HG03097 (cell line): ENCODE results near the gene ERAL1.
"Not testable (repeated sequence)": the region's sequence is repeated elsewhere in the genome, so short reads cannot be mapped to it uniquely, and the experiment has no call there.

Experiments used
- ATAC-seq: cut with Tn5 transposase; IDR thresholded peaks from one replicate; pipeline ENCODE4 v1.9.1; 2021; ENCODE audit not compliant: unreplicated experiment, low FRiP score

ERAL1 gene

GRCh38 chr17:28877150-28877711 lies 22.4 kb downstream of the ERAL1 start:
- ATAC-seq, result not testable (repeated sequence)

- ATAC-seq, result no peak
These were observed 23.5 kb downstream of the ERAL1 start for GRCh38 chr17:28878158-28878910.

DNA sequence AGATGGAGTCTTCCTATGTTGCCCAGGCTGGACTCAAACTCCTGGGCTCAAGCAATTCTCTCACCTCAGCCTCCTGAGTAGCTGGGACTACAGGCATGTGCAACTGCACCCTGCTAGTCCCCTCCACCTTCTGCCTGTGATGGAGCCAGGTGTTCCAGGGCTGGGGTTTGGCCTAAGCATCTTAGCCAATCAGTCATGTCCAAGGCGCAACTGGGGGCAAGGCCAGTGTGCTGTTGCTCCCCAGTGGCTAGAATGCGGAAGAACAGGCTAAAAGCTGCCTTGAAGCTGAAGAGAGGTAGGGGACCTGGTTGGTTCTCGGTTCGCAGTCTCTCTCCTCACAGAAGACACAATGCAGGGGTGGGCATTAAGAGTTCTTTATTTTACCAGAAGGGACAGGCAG lies 24.2 kb downstream of the ERAL1 start:
- ATAC-seq, result no peak

DNA sequence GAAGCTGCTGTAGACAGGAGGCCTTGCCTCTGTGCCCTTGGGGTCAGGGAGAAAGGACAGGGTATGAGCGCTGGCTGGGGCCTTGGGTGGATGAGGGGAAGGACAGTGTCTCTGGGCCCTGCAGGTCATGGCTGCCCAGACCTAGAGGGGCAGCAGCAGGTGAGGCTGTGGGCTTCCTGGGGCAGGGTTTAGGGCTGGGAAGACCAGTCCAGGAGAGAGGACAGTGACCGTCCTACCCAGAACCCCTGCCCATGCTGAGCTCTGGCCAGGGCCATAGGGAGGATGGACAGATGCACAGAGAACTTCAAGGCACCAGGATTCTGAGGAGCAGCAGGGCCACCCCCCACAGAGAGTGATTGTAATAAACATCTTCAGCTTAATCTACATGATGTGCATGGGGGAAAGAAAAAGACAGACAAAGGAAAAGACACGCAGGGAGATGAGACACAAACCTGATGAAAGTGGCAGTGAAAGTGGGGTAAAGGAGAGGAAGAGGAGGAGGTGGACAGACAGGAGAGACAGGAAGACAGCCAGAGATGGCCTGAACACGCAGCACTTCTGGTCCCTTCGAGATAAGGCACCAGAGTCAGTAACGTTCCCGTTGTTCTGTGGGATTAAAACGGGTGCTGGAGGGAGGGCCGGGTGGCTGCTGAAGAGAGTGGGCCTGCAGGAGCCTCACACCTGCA lies 25.2 kb downstream of the ERAL1 start:
- no peak for ATAC-seq

DNA sequence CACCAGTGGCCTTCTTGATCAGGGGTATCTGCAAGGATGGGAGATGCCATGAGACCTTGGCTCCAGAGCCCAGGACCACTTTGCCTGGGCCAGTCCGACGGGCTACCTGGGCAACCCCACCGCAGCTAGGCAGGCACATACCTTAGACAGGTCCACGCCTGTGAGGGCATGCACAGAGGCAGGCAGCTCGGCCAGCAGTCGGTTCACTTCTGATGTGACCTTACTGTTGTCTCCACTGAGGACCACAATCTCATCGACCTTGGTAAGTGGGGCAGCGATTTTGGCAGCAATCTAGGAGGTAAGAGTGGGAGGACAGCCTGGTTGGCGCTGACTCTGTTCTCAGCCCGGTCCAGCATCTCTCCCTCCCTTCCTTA lies 25.7 kb downstream of the ERAL1 start:
- ATAC-seq, result no peak

DNA sequence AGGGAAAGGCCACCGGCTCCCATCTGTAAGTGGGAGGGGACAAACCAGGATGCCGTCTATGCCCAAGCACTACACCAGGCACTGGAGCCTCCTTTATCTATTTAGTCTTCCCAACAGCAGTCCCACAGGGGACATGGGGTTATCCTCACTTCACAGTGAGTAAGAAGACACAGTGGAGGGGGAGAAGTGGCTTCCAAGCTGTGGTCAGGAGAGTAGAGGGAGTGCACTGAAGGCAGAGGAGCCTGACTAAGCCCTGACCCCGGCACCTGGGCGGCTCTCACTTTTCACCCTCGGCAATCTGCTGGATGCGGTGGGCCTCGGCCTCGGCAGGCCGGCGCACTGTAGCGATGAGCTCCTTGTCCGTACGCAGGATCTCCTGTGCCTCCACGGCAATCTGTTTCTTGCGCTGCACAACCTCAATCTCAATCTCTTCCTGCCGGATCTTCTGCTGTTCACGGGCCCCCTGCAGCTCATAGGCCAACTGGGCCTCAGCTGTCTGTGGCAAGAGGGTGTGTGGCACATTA lies 26.8 kb downstream of the ERAL1 start:
- no peak for ATAC-seq

GRCh38 chr17:28882154-28882895 lies 27.5 kb downstream of the ERAL1 start:
- ATAC-seq, result no peak

DNA sequence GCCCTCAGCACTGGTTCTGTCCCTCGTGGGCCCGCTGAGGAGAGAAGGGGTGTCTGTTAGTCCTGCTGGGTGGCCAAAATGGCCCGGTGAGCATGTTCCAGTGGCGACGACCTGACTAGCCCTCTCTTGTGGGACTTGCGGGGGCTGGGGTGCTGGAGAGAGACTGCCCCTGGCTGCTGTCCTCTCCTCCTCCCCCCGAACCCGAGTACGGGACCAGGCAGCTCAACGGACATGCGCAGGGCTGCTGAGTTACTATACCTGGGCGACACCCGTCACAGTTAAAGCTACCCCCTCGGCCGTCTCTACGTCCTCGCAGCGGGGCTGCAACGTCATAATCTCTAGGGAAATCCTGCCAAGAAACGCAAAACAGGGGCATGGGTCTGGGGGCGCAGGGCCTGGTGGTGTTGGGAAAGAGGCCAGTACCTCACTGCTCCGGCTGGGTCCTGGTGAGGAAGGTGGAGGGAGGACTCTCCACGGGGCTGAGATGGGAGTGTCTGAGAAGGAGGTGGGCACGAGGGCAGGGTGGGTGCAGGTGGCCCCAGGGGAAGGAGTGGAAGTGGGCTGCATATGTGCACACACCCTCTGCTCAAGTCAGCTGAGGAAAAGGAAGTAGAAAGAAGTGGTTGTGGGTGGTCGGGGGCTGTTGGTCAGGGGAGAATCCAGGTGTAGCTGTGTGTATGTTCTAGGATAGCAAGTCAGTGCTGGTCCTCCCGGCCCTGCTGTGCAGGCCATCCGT lies 29.3 kb downstream of the ERAL1 start:
- no peak for ATAC-seq

GRCh38 chr17:28885363-28885762 lies 30.5 kb downstream of the ERAL1 start:
- ATAC-seq, result no peak

GRCh38 chr17:28885951-28886350 lies 31.1 kb downstream of the ERAL1 start:
- no peak for ATAC-seq

DNA sequence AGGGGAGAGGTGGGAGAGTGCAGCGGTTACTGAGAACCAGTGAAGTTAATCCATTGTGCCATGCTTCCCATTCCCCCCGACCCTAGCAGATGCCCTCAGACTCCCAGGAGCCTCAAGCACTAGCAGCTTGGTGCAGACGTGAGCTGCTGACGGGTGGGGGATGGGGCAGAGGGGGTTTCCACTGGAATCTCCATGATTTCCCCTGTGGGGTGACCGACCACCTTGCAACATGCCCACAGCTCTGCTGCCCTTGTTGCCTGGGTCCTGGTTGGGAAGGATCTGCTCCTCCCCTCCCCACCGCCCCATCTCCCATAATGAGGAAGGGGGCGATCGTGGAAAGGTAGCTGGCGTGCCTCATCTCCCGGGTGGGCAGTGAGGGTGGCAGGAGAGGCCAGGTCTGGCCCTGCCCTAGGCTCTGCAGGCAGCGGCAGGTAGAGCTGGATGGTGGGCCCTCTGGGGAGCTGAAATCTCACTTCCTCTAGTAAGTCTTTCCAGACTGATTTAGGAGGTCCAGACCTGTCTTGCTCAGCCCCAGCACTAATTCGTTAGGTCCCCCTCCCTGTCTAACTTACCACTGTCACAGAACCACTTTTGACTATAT lies 33.2 kb downstream of the ERAL1 start:
- ATAC-seq, result no peak

DNA sequence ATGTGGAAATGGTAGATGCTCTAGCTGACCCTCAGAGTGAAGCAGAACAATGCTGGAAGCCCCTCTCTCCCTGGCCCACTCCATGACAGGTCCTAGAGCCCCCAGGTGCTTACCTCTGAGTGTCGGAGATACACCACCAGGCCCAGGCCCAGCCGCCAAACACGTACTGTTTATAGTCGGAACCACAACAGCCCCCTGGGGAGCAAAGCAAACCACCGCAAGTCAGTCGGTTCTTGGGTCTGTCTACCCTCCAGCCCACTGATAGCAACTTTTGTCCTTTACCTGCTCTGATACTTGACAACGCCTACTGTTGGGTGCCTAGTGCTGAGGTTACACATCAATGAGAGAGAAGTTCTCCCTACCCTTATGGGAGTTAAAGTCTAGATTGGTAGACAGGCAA lies 34.0 kb downstream of the ERAL1 start:
- ATAC-seq, result no peak

DNA sequence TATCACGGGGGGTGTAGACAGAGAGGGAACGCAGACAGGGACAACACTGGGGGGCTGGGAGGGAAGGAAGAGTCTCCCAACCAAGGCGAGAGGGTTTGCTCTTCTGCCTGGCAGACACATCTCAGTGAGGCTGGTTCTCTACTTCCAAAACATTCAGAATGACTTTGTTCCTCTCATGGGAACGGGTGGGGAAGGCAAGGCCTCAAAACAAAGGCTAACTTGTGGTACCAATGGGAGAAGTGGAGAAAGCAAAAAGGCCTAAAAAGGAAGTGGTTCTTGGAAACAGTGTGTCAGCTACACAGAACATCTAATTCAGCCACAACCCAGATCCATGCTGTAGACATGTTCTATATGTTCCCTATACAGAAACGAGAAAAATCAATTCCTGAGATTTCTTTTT lies 35.2 kb downstream of the ERAL1 start:
- no peak for ATAC-seq

- no peak for ATAC-seq
These were observed 36.4 kb downstream of the ERAL1 start for GRCh38 chr17:28891201-28891600.

DNA sequence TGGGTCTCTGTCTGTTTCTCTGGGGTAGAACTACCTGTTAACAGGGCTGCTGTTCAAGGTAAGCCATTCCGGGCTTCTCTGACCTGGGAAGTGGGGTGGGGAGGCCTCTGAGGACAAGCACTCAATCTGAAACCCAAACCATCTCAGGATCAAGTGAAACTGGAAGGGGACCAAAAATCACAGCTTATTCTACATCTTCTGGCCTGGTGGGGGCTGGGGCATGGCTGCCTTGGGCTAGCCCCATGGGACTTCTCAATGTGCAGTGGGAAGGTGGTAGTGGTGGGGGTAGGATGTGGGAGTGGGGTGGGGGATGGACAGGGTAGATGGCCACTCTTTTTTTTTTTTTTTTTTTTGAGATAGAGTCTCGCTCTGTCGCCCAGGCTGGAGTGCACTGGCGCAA lies 37.2 kb downstream of the ERAL1 start:
- no peak for ATAC-seq

DNA sequence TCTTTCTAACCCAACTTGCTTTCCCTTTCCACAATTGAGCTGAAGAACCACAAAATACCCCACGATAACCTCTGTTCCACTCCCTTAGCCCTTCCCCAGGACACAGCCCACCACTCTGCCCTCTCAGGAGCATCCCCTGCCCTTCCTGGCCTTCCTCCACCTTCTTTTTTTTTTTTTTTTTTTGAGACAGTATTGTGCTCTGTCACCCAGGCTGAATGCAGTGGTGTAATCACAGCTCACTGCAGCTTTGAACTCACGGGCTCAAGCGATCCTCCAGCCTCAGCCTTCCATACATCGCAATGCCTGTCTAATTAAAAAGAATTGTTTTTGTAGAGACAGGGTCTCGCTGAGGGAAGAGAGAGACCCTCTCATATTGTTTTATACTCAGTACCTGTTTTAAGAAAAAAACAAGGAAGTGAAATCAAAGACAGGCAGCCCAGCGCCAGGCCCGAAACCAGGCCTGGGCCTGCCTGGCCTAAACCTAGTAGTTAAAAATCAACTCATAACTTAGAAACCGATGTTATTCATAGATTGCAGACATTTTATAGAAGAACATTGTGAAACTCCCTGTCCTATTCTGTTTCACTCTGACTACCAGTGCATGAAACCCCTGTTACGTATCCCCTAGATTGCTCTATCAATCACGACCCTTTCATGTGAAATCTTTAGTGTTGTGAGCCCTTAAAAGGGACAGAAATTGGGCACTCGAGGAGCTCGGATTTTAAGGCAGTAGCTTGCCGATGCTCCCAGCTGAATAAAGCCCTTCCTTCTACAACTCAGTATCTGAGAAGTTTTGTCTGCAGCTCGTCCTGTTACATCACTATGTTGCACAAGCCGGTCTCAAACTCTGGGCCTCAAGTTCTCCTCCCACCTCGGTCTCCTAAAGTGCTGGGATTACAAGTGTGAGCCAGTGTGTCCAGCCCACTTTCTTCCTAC lies 38.7 kb downstream of the ERAL1 start:
- not testable (repeated sequence) for ATAC-seq

GRCh38 chr17:28895794-28896447 lies 41.1 kb downstream of the ERAL1 start:
- no peak for ATAC-seq

DNA sequence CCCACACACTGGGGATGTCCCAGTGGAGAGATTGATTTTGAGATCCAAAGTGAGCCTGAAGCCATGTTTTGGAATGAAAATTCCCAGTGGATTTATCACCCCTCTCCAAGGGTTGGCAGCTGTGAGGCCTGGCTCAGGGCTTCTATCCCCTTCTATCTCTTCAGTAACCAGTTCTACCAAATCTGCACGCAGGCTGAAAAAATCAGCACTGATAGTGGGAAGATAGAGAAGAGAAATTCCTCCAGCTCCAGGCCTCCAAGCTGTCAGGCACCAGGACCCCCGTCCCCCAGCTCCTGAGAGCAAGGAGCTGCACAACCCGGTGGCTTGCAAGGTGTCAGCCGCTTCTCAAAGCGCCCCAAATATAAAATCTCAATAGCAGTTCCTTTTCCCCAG lies 41.7 kb downstream of the ERAL1 start:
- no peak for ATAC-seq
